MM.1S (cell line): Measurements from ENCODE around the gene CD99L2.
A peak's percentile ranks its signal among the peaks of the same experiment; 100 is the strongest.
"Not testable (repeated sequence)": the region's sequence is repeated elsewhere in the genome, so short reads cannot be mapped to it uniquely, and the experiment has no call there.

Source experiments
- DNase-seq: peaks from one replicate; pipeline ENCODE4 v3.0.0-alpha.2; 2015
- H2AFZ ChIP-seq: fragments of 300-600 bp; sonication (generic); 2 replicates; pipeline ENCODE4 v1.6.0; 2016; ENCODE audit warnings: antibody characterized with exemption, low read length
- H3F3A ChIP-seq: fragments of 300-600 bp; sonication (generic); 2 replicates; pipeline ENCODE4 v1.6.1; 2016; ENCODE audit warnings: mild to moderate bottlenecking, antibody characterized with exemption, low read length, moderate library complexity, mixed read lengths; ENCODE audit not compliant: insufficient read depth
- H3K27ac ChIP-seq: fragments of 300-600 bp; sonication (generic); 2 replicates; pipeline ENCODE4 v1.5.1; 2016; ENCODE audit warnings: mild to moderate bottlenecking, low read length
- H3K27me3 ChIP-seq: fragments of 300-600 bp; sonication (generic); replicated peaks from 2 replicates; pipeline ENCODE4 v1.6.0; 2016; ENCODE audit warnings: low read length; ENCODE audit not compliant: insufficient read depth
- H3K36me3 ChIP-seq: fragments of 300-600 bp; sonication (generic); replicated peaks from 2 replicates; pipeline ENCODE4 v1.6.1; 2016; ENCODE audit warnings: mild to moderate bottlenecking, low read length, mixed read lengths; ENCODE audit not compliant: insufficient read depth
- H3K4me1 ChIP-seq: fragments of 300-600 bp; sonication (generic); 2 replicates; pipeline ENCODE4 v1.6.1; 2016; ENCODE audit warnings: low read length, mixed read lengths
- H3K4me2 ChIP-seq: fragments of 300-600 bp; sonication (generic); 2 replicates; pipeline ENCODE4 v1.6.0; 2016; ENCODE audit warnings: low read depth, low read length
- H3K4me3 ChIP-seq: fragments of 300-600 bp; sonication (generic); 2 replicates; pipeline ENCODE4 v1.5.1; 2016; ENCODE audit warnings: low read length, mixed read lengths
- H3K79me2 ChIP-seq: fragments of 300-600 bp; sonication (generic); 2 replicates; pipeline ENCODE4 v1.6.1; 2016; ENCODE audit warnings: mixed run types, low read length, mixed read lengths
- H3K9ac ChIP-seq: fragments of 300-600 bp; sonication (generic); 2 replicates; pipeline ENCODE4 v1.6.1; 2016; ENCODE audit warnings: low read length, mixed read lengths
- H3K9me2 ChIP-seq: fragments of 300-600 bp; sonication (generic); replicated peaks from 2 replicates; pipeline ENCODE4 v1.6.1; 2016; ENCODE audit warnings: mild to moderate bottlenecking, low read length, mixed read lengths; ENCODE audit not compliant: insufficient read depth
- H3K9me3 ChIP-seq: fragments of 300-600 bp; sonication (generic); replicated peaks from 2 replicates; pipeline ENCODE4 v1.6.1; 2016; ENCODE audit warnings: mild to moderate bottlenecking, low read length, mixed read lengths; ENCODE audit not compliant: insufficient read depth
- H4K20me1 ChIP-seq: fragments of 300-600 bp; sonication (generic); 2 replicates; pipeline ENCODE4 v1.6.1; 2016; ENCODE audit warnings: mild to moderate bottlenecking, low read length, moderate library complexity, mixed read lengths; ENCODE audit not compliant: insufficient read depth
- CTCF ChIP-seq: fragments of 300-600 bp; sonication (generic); IDR thresholded peaks from 2 replicates; pipeline ENCODE4 v1.5.1; 2016; ENCODE audit warnings: antibody characterized with exemption, low read length, mixed read lengths
- EZH2 ChIP-seq: fragments of 300-600 bp; sonication (generic); optimal IDR thresholded peaks from 2 replicates; pipeline ENCODE3; 2017; ENCODE audit warnings: low read depth, mild to moderate bottlenecking, antibody characterized with exemption, low read length, mixed read lengths
- EZH2phosphoT487 ChIP-seq: fragments of 300-600 bp; sonication (generic); IDR thresholded peaks from 2 replicates; pipeline ENCODE4 v1.6.1; 2018; ENCODE audit warnings: antibody characterized with exemption, low read length

Gene CD99L2

GRCh38 chrX:150887906-150888465 lies 10.5 kb downstream of the CD99L2 start:
- Histone ChIP-seq H3K4me2 (no peak overlapping the region), H2AFZ (no peak overlapping the region), H3K4me3 (no peak overlapping the region), H3K9me3 (no peaks in the 10 kb centered on the region), H3K4me1 (no peaks in the 10 kb centered on the region), H3F3A (no peaks in the 10 kb centered on the region), H3K79me2 (peaks cover 49% of the 10 kb centered on the region), H4K20me1 (no peaks in the 10 kb centered on the region), H3K27ac (no peak overlapping the region), H3K9ac (no peak overlapping the region), H3K27me3 (no peaks in the 10 kb centered on the region), H3K9me2 (no peaks in the 10 kb centered on the region), H3K36me3 (no peaks in the 10 kb centered on the region)
- TF ChIP-seq EZH2, result no peak
- TF ChIP-seq CTCF, result no peak
- no peak for DNase-seq

DNA sequence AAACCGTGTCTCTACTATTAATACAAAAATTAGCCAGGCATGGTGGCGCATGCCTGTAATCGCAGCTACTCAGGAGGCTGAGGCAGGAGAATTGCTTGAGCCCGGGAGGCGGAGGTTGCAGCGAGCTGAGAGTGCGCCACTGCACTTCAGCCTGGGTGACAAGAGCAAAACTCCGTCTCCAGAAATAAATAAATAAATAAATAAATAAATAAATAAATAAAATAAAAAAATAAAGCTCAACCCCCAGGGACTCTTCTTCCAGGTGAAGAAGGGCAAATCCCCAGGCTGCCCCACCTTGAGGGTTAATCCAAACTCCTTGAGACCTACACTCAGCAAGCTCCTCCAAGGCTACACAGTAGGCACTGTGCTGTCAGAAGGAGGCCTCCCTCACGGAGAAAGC lies 11.2 kb downstream of the CD99L2 start:
- not testable (repeated sequence) for H2AFZ ChIP-seq, DNase-seq, H3K27ac ChIP-seq, H3K9me2 ChIP-seq, H3K27me3 ChIP-seq, H4K20me1 ChIP-seq, H3K4me2 ChIP-seq, H3K4me3 ChIP-seq, H3K4me1 ChIP-seq, H3K9me3 ChIP-seq, H3K9ac ChIP-seq, H3F3A ChIP-seq, H3K36me3 ChIP-seq
- peaks cover 55% of the 10 kb centered on the region for H3K79me2 ChIP-seq

DNA sequence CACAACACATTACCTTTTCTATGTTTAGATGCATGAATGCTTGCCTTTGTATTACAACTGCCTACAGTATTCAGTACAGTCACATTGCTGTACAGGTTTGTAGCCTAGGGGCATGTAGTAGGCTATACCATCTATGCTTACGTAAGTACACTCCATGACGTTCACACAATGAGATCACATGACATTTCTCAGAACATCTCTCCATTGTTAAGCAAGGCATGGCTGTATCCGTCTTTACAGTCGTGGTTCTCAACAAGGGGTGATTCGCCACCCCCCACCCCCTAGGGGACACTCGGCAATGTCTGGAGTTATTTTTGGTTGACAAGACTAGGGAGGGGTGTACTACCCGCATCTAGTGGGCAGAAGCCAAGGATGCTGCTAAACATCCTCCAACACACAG lies 12.1 kb downstream of the CD99L2 start:
- H3K9ac ChIP-seq, result no peak overlapping the region
- no peaks in the 10 kb centered on the region for H3K9me2 ChIP-seq
- H3K4me3 ChIP-seq, result no peak overlapping the region
- H4K20me1 ChIP-seq, result no peaks in the 10 kb centered on the region
- H2AFZ ChIP-seq, result no peak overlapping the region
- H3K27me3 ChIP-seq, result no peaks in the 10 kb centered on the region
- DNase-seq, result no peak
- H3K9me3 ChIP-seq, result no peaks in the 10 kb centered on the region
- H3K4me1 ChIP-seq, result peaks cover 2% of the 10 kb centered on the region
- peaks cover 3% of the 10 kb centered on the region; the same call in 1 of the 2 replicates for H3F3A ChIP-seq
- H3K79me2 ChIP-seq, result peaks cover 61% of the 10 kb centered on the region
- no peaks in the 10 kb centered on the region for H3K36me3 ChIP-seq
- H3K27ac ChIP-seq, result no peak overlapping the region
- TF ChIP-seq EZH2 (no peak), EZH2phosphoT487 (no peak), CTCF (no peak)
- H3K4me2 ChIP-seq, result no peak overlapping the region

DNA sequence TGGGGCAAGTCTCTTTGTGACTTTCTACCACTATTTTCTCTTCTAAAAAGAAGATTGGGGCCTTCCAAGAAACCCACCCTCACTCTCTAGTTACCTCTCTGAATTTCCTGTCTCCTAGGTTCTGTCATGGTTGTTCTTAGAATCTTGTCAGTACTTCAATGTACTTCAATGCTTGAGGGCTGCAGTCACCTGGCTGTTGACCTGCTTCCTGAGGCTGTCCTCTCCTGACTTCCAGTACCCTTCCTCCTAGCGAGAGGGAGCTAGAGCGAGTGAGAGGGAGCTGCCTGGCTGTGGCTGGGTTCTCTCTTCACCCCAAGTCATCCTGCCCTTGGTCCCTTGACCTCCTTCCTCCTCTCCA lies 17.7 kb downstream of the CD99L2 start:
- Histone ChIP-seq H3K9ac (peak overlapping the region; percentile 49), H3K4me1 (peaks cover 21% of the 10 kb centered on the region), H3K4me2 (peak overlapping the region; percentile 59), H3K9me3 (no peaks in the 10 kb centered on the region), H3F3A (peaks cover 20% of the 10 kb centered on the region), H3K36me3 (no peaks in the 10 kb centered on the region), H3K79me2 (peaks cover 67% of the 10 kb centered on the region), H3K27me3 (no peaks in the 10 kb centered on the region), H3K4me3 (no peak overlapping the region), H3K27ac (peak overlapping the region; percentile 89), H2AFZ (no peak overlapping the region), H4K20me1 (no peaks in the 10 kb centered on the region), H3K9me2 (no peaks in the 10 kb centered on the region)
- peak; percentile 25 for DNase-seq
- TF ChIP-seq EZH2 (no peak), CTCF (no peak), EZH2phosphoT487 (no peak)
